Tibial nerve (tissue), 4 donors: ENCODE data around the gene RYR3.

Source experiments
- CTCF ChIP-seq, 5 experiments: fragments of 200-600 bp in 3 of 5; fragments of 450-650 bp in 2 of 5; sonication (generic) in 3 of 5; IDR thresholded peaks; one replicate each; pipeline ENCODE4 v1.5.1; 2016 to 2019; ENCODE audit warnings: antibody characterized with exemption in 5 of 5, mild to moderate bottlenecking in 3 of 5, moderate library complexity in 2 of 5
- EP300 ChIP-seq, 2 donors: sonication (generic); formaldehyde crosslinking; IDR thresholded peaks; one replicate each; pipeline ENCODE4 v1.6.1; 2017; ENCODE audit warnings: antibody characterized with exemption in 2 of 2, mild to moderate bottlenecking in 1 of 2

GRCh38 chr15:33780011-33780768 lies 469.4 kb downstream of the RYR3 start:
- TF ChIP-seq CTCF (IDR thresholded peaks at IDR 0.05) (no peak), EP300 (IDR thresholded peaks at IDR 0.05) (no peak)
